Lower lobe of right lung (tissue), 2 donors: ENCODE measurements around the gene GLIS1. TPM values are rescaled to one million over a fixed set of nuclear protein-coding genes. Genes with fewer than 3 reads are reported as not detected.

Experiments used
- ATAC-seq, 2 donors: fragments of 200-7000 bp; cut with Tn5 transposase; one replicate each; pipeline ENCODE4 v1.9.1; 2020 to 2022; ENCODE audit warnings: mild to moderate bottlenecking in 2 of 2, moderate library complexity in 2 of 2
- DNase-seq: peaks from one replicate; pipeline ENCODE4 v3.0.0-alpha.2; 2020
- H3K27ac ChIP-seq: fragments of 200-600 bp; one replicate; pipeline ENCODE4 v1.8.0; 2022
- H3K27me3 ChIP-seq: fragments of 200-600 bp; one replicate; pipeline ENCODE4 v1.8.0; 2022; ENCODE audit warnings: low read depth
- H3K36me3 ChIP-seq: fragments of 200-600 bp; one replicate; pipeline ENCODE4 v1.8.0; 2022; ENCODE audit warnings: mild to moderate bottlenecking
- H3K4me1 ChIP-seq: fragments of 200-600 bp; one replicate; pipeline ENCODE4 v1.8.0; 2022
- H3K4me3 ChIP-seq: fragments of 200-600 bp; one replicate; pipeline ENCODE4 v1.8.0; 2022; ENCODE audit warnings: mild to moderate bottlenecking
- H3K9me3 ChIP-seq: fragments of 200-600 bp; one replicate; pipeline ENCODE4 v1.8.0; 2022
- intact Hi-C: fragments of 100-400 bp; cut with DNase I; formaldehyde crosslinking; loops from one replicate; pipeline ENCODE4 v1.11.0; 2022
- total RNA-seq: library from RNA; stranded (reverse); fragmentation: NEBNext Ultra II Directional; extraction: Animal tissue kit (Norgen Biotek cat#: 25700); gene quantifications from one replicate; pipeline ENCODE4 v1.2.1, GENCODE V29; 2021
- TF ChIP-seq, protein P1 (sequence below): fragments of 200-600 bp; IDR thresholded peaks from one replicate; pipeline ENCODE4 v1.8.0; 2022; ENCODE audit warnings: antibody characterized with exemption, mild to moderate bottlenecking
- donor health status: DM: no; HTN: yes; CAD: no; lungs with severe emphysema.

The GLIS1 gene
- total RNA-seq, 1 donor from 2014 or later = not detected

DNA sequence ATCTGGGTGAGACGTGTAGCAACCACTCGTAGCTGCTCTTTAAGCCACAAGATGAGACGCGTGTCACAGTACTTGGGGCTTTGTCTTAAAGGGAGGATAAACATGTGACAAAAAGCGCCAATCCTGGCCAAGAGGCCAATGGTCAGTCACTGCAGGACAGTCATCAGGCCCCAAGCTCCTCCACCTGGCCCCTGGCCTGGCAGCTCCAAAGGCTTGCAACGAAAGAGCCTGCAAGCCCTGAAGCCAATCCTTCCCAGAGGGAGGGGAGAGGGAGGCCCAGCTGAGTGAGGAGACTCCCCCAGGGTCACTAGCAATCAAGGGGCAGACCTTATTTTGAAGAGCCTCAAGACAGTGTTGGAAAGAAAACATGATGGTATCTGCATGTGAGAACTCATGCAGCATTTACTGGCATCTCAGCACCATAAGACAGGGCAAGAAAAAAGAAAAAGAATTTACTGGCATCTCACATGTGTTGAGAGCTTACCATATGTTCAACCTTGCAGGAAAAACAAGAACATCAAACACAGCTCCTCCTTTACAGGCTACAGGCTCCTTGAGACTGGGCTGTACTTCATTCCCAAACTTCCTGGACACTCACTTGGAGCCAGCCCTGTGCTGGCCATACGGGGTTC lies 11.4 kb downstream of the GLIS1 start:
- Histone ChIP-seq H3K27ac (no peak overlapping the region), H3K36me3 (no peaks in the 10 kb centered on the region), H3K9me3 (no peaks in the 10 kb centered on the region), H3K27me3 (peaks cover 11% of the 10 kb centered on the region), H3K4me3 (no peak overlapping the region), H3K4me1 (no peaks in the 10 kb centered on the region)
- TF ChIP-seq, protein P1, sequence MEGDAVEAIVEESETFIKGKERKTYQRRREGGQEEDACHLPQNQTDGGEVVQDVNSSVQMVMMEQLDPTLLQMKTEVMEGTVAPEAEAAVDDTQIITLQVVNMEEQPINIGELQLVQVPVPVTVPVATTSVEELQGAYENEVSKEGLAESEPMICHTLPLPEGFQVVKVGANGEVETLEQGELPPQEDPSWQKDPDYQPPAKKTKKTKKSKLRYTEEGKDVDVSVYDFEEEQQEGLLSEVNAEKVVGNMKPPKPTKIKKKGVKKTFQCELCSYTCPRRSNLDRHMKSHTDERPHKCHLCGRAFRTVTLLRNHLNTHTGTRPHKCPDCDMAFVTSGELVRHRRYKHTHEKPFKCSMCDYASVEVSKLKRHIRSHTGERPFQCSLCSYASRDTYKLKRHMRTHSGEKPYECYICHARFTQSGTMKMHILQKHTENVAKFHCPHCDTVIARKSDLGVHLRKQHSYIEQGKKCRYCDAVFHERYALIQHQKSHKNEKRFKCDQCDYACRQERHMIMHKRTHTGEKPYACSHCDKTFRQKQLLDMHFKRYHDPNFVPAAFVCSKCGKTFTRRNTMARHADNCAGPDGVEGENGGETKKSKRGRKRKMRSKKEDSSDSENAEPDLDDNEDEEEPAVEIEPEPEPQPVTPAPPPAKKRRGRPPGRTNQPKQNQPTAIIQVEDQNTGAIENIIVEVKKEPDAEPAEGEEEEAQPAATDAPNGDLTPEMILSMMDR = no peak
- no peak for DNase-seq
- intact Hi-C loops = no loop called here
- ATAC-seq = no peak

DNA sequence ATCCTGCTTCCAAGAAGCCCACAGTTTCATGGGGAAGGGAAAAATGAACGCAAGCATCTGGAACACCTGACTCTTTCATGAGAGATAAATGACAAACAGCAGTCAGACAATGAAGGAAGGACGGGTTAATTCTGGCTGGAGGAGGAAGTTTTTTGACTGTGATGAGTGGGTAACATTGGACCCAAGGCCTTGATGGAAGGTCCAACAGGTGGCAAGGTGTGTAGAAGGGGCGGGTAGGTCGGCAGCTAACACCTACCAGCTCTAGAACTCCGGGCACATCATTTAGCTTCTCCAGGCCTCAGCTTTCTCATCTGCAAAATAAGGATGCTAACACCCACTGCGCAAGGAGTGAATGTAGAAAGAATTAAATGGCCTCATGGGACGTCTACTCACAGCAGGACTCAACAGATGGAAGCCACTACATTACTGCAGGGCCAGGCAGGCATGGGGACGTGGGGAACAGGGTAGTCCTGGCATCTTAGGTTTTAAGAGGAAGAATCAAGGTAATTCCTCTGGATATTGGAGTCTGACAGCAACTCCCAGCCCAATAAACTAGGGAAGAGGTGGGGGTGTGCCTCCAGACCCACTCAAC lies 12.9 kb downstream of the GLIS1 start:
- H3K4me3 ChIP-seq = no peak overlapping the region
- H3K9me3 ChIP-seq = no peaks in the 10 kb centered on the region
- no peaks in the 10 kb centered on the region for H3K36me3 ChIP-seq
- TF ChIP-seq, protein P1 = no peak
- H3K27me3 ChIP-seq = peaks cover 6% of the 10 kb centered on the region
- no peak overlapping the region for H3K27ac ChIP-seq
- no peaks in the 10 kb centered on the region for H3K4me1 ChIP-seq
- DNase-seq = no peak
- intact Hi-C loops = no loop called here
- no peak for ATAC-seq

DNA sequence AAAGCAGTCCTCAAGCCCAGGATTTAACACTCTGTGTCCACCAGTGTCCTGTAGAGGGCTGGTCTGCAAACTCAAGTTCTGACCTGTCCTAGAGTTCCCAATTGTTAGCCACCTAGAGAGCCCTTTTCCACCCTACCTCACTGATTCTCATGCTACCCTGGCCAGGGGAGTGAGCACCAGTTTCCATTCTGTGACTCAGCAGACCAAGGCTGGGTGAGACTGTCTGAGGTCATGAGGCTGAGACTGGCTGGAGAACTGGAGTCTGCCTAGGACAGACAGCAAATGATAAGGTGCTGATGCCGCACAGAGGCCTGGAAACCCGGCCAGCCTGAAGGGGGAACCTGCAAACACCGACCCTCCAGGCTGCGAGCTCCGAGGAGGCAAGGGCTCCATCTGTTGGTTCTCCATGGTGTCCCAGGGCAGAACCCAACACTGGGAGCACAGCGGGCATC lies 13.7 kb downstream of the GLIS1 start:
- H3K4me3 ChIP-seq = no peak overlapping the region
- TF ChIP-seq, protein P1 = no peak
- H3K9me3 ChIP-seq = no peaks in the 10 kb centered on the region
- intact Hi-C loops = no loop called here
- H3K27me3 ChIP-seq = peaks cover 5% of the 10 kb centered on the region
- no peaks in the 10 kb centered on the region for H3K36me3 ChIP-seq
- no peak overlapping the region for H3K27ac ChIP-seq
- no peaks in the 10 kb centered on the region for H3K4me1 ChIP-seq
- no peak for ATAC-seq
- DNase-seq = no peak

DNA sequence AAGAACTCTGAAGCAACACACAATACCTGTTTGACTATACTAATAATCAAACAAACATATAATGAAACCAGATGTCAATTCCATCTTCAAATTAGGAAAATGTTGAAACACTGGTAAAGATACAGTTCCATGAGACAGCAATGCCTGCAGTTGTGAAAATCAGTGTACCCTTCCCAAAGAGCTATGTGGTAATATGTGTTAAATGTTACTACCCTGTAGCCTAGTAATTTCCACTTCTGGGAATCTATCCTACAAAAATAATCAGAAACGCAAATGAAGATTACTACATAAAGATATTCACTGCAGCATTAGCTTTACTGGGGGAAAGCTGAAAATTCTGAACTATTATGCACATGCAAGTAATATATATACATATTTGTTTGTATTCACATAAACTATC lies 16.9 kb downstream of the GLIS1 start:
- no peak overlapping the region for H3K4me3 ChIP-seq
- DNase-seq (no peak), ATAC-seq (no peak)
- no peak overlapping the region for H3K27ac ChIP-seq
- intact Hi-C loops = no loop called here
- H3K27me3 ChIP-seq = peaks cover 6% of the 10 kb centered on the region
- H3K9me3 ChIP-seq = no peaks in the 10 kb centered on the region
- TF ChIP-seq, protein P1 = no peak
- no peaks in the 10 kb centered on the region for H3K4me1 ChIP-seq
- H3K36me3 ChIP-seq = no peaks in the 10 kb centered on the region

DNA sequence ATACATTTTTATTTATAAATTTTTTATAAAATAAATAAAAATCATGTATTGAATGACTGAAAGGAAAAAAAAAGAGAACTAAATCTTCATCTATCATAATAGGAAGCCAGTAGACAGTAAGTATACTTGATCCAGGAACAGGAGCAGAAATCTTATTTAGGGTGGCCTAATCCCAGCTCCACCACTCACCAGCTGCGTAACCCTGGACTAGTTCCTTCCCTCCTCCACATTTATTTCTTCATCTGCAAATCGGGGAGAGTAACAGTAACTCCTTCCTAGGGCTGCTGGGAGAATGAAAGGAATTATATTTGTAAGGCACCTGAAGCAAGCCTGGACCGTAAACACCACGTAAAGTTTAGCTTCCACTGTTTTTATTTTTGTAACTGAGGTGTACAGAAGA lies 17.9 kb downstream of the GLIS1 start:
- H3K36me3 ChIP-seq = no peaks in the 10 kb centered on the region
- TF ChIP-seq, protein P1 = no peak
- ATAC-seq (no peak), DNase-seq (no peak)
- intact Hi-C loops = no loop called here
- no peak overlapping the region for H3K4me3 ChIP-seq
- H3K27me3 ChIP-seq = peaks cover 6% of the 10 kb centered on the region
- no peak overlapping the region for H3K27ac ChIP-seq
- no peaks in the 10 kb centered on the region for H3K4me1 ChIP-seq
- no peaks in the 10 kb centered on the region for H3K9me3 ChIP-seq
